PC-9 (cell line): ENCODE results near the gene RBM43.

Experiments used
- EZH2 ChIP-seq: fragments of 200-600 bp; sonication (generic); IDR thresholded peaks from 2 replicates; pipeline ENCODE4 v1.8.0; 2017; ENCODE audit warnings: antibody characterized with exemption, low read depth
- TF ChIP-seq, protein P1 (sequence below): fragments of 200-600 bp; sonication (generic); conservative IDR thresholded peaks from 2 replicates; pipeline ENCODE4 v1.6.1; 2017; ENCODE audit warnings: mixed run types, antibody characterized with exemption, mild to moderate bottlenecking, moderate library complexity

DNA sequence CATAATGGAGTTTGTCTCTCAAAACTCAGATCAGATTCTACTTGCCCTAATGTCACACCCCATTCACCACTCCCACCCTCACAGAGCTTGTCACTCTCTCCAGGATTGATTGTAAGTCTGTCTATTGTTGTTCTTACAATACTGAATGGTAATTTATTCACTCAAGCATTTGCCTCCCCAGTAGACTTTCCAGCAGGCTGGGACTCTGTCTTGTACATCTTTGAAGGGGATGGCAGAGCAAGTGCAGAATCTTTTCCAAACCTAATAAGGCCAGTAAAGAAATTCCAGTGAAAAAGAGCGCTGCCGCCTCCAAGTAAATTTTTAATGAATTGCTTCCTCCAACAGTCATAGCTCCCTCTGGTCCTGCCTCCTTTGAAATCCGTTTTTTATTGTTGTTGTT is 56.9 kb downstream of the RBM43 start:
- TF ChIP-seq, protein P1, sequence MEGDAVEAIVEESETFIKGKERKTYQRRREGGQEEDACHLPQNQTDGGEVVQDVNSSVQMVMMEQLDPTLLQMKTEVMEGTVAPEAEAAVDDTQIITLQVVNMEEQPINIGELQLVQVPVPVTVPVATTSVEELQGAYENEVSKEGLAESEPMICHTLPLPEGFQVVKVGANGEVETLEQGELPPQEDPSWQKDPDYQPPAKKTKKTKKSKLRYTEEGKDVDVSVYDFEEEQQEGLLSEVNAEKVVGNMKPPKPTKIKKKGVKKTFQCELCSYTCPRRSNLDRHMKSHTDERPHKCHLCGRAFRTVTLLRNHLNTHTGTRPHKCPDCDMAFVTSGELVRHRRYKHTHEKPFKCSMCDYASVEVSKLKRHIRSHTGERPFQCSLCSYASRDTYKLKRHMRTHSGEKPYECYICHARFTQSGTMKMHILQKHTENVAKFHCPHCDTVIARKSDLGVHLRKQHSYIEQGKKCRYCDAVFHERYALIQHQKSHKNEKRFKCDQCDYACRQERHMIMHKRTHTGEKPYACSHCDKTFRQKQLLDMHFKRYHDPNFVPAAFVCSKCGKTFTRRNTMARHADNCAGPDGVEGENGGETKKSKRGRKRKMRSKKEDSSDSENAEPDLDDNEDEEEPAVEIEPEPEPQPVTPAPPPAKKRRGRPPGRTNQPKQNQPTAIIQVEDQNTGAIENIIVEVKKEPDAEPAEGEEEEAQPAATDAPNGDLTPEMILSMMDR, result no peak
- TF ChIP-seq EZH2, result no peak
